Measurements from ENCODE around the gene PARVB.

The PARVB gene

GRCh38 chr22:44155115-44155514, 131.0 kb downstream of the PARVB start:
- Histone ChIP-seq H3K36me3 (ENCODE audit: insufficient read depth, low read length) (no peaks in the 10 kb centered on the region), H2AFZ (ENCODE audit: low read depth, low read length) (no peak overlapping the region), H3K4me3 (ENCODE audit: low read length) (no peak overlapping the region), H3K27me3 (ENCODE audit: insufficient read depth, low read length) (no peaks in the 10 kb centered on the region), H3K4me1 (ENCODE audit: insufficient read depth, low read length) (peaks cover 26% of the 10 kb centered on the region), H3K9me3 (ENCODE audit: low read length) (no peaks in the 10 kb centered on the region)

DNA sequence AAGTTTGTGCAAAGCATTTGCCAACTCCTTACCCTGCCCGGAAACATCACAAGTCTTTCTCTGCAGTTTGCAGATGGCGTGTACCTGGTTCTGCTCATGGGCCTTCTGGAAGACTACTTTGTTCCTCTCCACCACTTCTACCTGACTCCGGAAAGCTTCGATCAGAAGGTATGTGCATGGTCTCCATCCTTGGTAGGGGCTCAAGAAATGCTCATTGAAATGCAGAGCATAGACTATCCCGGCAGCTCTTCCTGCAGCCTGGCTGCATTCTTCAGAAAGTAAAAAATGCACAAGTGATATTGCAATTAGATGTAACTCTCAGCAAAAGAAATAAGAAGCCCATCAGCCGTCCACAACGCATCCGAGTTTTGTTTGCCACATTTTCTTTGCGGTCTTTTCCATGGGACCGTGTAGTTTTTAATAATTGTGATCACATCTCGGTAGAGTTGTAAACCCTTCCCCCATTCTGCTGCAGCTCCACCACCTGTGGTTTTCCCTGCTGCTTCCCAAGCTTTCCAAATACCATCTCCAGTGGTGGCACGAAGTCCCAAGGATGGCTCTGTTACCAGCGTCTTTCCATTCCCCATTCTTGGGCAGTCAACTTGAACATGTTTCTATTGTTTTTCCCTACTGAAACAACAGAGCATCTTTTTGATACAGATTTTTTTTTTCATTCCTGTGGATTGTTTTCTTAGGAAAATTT, 134.0 kb downstream of the PARVB start:
- no peak overlapping the region for H3K4me3 ChIP-seq (ENCODE audit: low read length)
- no peaks in the 10 kb centered on the region for H3K36me3 ChIP-seq (ENCODE audit: insufficient read depth, low read length)
- no peaks in the 10 kb centered on the region for H3K27me3 ChIP-seq (ENCODE audit: insufficient read depth, low read length)
- peaks cover 26% of the 10 kb centered on the region for H3K4me1 ChIP-seq (ENCODE audit: insufficient read depth, low read length)
- no peak overlapping the region for H2AFZ ChIP-seq (ENCODE audit: low read depth, low read length)
- H3K9me3 ChIP-seq (ENCODE audit: low read length), result no peaks in the 10 kb centered on the region

GRCh38 chr22:44158816-44159215, 134.7 kb downstream of the PARVB start:
- H3K9me3 ChIP-seq (ENCODE audit: low read length), result no peaks in the 10 kb centered on the region
- H2AFZ ChIP-seq (ENCODE audit: low read depth, low read length), result peak overlapping the region; percentile 23
- no peak overlapping the region for H3K4me3 ChIP-seq (ENCODE audit: low read length)
- no peaks in the 10 kb centered on the region for H3K27me3 ChIP-seq (ENCODE audit: insufficient read depth, low read length)
- no peaks in the 10 kb centered on the region for H3K36me3 ChIP-seq (ENCODE audit: insufficient read depth, low read length)
- peaks cover 24% of the 10 kb centered on the region for H3K4me1 ChIP-seq (ENCODE audit: insufficient read depth, low read length)

- no peaks in the 10 kb centered on the region for H3K36me3 ChIP-seq (ENCODE audit: insufficient read depth, low read length)
- peaks cover 21% of the 10 kb centered on the region for H3K4me1 ChIP-seq (ENCODE audit: insufficient read depth, low read length)
- H3K27me3 ChIP-seq (ENCODE audit: insufficient read depth, low read length), result no peaks in the 10 kb centered on the region
- H3K9me3 ChIP-seq (ENCODE audit: low read length), result no peaks in the 10 kb centered on the region
- H2AFZ ChIP-seq (ENCODE audit: low read depth, low read length), result peak overlapping the region; percentile 23
- no peak overlapping the region for H3K4me3 ChIP-seq (ENCODE audit: low read length)
Observed at GRCh38 chr22:44159221-44159620, 135.1 kb downstream of the PARVB start.

- Histone ChIP-seq H3K36me3 (ENCODE audit: insufficient read depth, low read length) (no peaks in the 10 kb centered on the region), H3K4me3 (ENCODE audit: low read length) (no peak overlapping the region), H3K27me3 (ENCODE audit: insufficient read depth, low read length) (no peaks in the 10 kb centered on the region), H3K4me1 (ENCODE audit: insufficient read depth, low read length) (peaks cover 21% of the 10 kb centered on the region), H2AFZ (ENCODE audit: low read depth, low read length) (no peak overlapping the region), H3K9me3 (ENCODE audit: low read length) (no peaks in the 10 kb centered on the region)
Observed at GRCh38 chr22:44159811-44160210, 135.7 kb downstream of the PARVB start.

GRCh38 chr22:44160421-44160820, 136.3 kb downstream of the PARVB start:
- H3K4me3 ChIP-seq (ENCODE audit: low read length), result no peak overlapping the region
- no peaks in the 10 kb centered on the region for H3K27me3 ChIP-seq (ENCODE audit: insufficient read depth, low read length)
- H3K9me3 ChIP-seq (ENCODE audit: low read length), result no peaks in the 10 kb centered on the region
- no peaks in the 10 kb centered on the region for H3K36me3 ChIP-seq (ENCODE audit: insufficient read depth, low read length)
- no peak overlapping the region for H2AFZ ChIP-seq (ENCODE audit: low read depth, low read length)
- H3K4me1 ChIP-seq (ENCODE audit: insufficient read depth, low read length), result peaks cover 21% of the 10 kb centered on the region

GRCh38 chr22:44161673-44162072, 137.6 kb downstream of the PARVB start:
- Histone ChIP-seq H3K4me1 (ENCODE audit: insufficient read depth, low read length) (peaks cover 21% of the 10 kb centered on the region), H3K27me3 (ENCODE audit: insufficient read depth, low read length) (no peaks in the 10 kb centered on the region), H3K4me3 (ENCODE audit: low read length) (no peak overlapping the region), H3K36me3 (ENCODE audit: insufficient read depth, low read length) (no peaks in the 10 kb centered on the region), H3K9me3 (ENCODE audit: low read length) (no peaks in the 10 kb centered on the region), H2AFZ (ENCODE audit: low read depth, low read length) (no peak overlapping the region)

DNA sequence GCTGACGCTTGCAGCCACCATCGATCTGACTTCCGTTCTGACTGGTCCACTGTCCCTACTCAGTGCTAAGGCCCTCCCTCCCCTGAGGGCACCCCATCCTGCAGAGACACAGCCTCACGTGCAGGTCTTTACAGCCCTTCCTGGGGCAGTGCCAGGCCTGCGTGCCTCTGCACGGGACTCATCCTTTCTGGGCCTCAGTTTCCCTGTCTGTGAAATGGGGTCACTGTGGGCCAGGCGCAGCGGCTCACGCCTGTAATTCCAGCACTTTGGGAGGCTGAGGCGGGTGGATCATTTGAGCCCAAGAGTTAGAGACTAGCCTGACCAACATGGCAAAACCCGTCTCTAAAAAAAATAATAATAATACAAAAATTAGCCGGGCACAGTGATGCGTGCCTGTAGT, 138.9 kb downstream of the PARVB start:
- peaks cover 18% of the 10 kb centered on the region for H3K4me1 ChIP-seq (ENCODE audit: insufficient read depth, low read length)
- no peak overlapping the region for H2AFZ ChIP-seq (ENCODE audit: low read depth, low read length)
- no peak overlapping the region for H3K4me3 ChIP-seq (ENCODE audit: low read length)
- no peaks in the 10 kb centered on the region for H3K36me3 ChIP-seq (ENCODE audit: insufficient read depth, low read length)
- H3K27me3 ChIP-seq (ENCODE audit: insufficient read depth, low read length), result no peaks in the 10 kb centered on the region
- no peaks in the 10 kb centered on the region for H3K9me3 ChIP-seq (ENCODE audit: low read length)

GRCh38 chr22:44163536-44163935, 139.4 kb downstream of the PARVB start:
- Histone ChIP-seq H2AFZ (ENCODE audit: low read depth, low read length) (no peak overlapping the region), H3K9me3 (ENCODE audit: low read length) (no peaks in the 10 kb centered on the region), H3K4me3 (ENCODE audit: low read length) (no peak overlapping the region), H3K27me3 (ENCODE audit: insufficient read depth, low read length) (no peaks in the 10 kb centered on the region), H3K36me3 (ENCODE audit: insufficient read depth, low read length) (no peaks in the 10 kb centered on the region), H3K4me1 (ENCODE audit: insufficient read depth, low read length) (peaks cover 12% of the 10 kb centered on the region)

DNA sequence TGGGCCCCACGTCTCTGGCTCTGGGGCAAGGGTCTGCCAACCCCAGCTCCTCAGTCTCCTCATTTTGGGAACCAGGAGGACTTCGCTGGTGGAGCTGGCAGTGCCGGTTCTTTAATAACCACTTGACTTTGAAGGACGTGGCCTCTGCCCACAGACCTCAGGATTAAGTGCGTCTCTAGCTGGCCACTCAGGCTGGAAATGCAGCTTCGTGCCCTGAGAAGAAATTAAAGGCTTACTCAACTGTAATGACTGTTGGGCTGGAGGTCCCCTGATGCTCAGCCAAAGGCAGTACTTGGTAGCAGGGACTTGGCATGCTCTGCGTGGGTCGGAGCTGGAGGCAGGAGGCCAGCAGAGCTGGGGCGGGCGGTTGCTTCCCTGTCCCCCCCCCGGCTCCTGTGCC, 139.9 kb downstream of the PARVB start:
- H3K9me3 ChIP-seq (ENCODE audit: low read length), result no peaks in the 10 kb centered on the region
- H3K4me1 ChIP-seq (ENCODE audit: insufficient read depth, low read length), result peaks cover 7% of the 10 kb centered on the region
- H2AFZ ChIP-seq (ENCODE audit: low read depth, low read length), result no peak overlapping the region
- no peaks in the 10 kb centered on the region for H3K27me3 ChIP-seq (ENCODE audit: insufficient read depth, low read length)
- no peaks in the 10 kb centered on the region for H3K36me3 ChIP-seq (ENCODE audit: insufficient read depth, low read length)
- no peak overlapping the region for H3K4me3 ChIP-seq (ENCODE audit: low read length)

DNA sequence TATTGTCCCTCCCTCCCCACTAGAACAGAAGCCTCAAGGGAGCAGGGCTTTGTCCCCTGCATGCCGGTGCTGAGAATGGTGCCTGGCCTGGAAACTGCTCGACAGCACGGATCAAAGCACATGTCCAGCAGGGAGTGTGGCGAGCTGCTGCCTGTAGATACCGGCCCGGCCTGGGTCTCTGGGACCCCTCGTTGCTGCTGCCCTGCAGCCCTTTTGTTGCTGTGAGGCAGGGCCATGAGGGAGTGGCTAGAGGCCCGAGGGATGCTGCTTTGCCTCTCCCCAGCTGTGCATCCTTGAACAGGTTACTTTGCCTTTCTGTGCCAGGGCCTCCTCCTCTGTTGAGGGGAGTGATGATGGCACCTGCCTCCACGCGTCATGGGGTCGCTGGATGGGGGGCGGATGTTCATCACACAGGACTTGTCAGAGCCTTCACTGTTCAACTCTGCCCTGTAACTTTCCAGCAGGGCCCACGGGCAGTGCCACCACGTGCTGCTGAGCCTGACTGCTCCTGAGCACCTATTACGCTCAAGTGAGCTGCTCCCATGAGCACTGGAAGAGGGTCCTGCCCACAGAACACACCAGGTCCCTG, 141.3 kb downstream of the PARVB start:
- Histone ChIP-seq H3K36me3 (ENCODE audit: insufficient read depth, low read length) (no peaks in the 10 kb centered on the region), H3K9me3 (ENCODE audit: low read length) (no peaks in the 10 kb centered on the region), H2AFZ (ENCODE audit: low read depth, low read length) (no peak overlapping the region)

DNA sequence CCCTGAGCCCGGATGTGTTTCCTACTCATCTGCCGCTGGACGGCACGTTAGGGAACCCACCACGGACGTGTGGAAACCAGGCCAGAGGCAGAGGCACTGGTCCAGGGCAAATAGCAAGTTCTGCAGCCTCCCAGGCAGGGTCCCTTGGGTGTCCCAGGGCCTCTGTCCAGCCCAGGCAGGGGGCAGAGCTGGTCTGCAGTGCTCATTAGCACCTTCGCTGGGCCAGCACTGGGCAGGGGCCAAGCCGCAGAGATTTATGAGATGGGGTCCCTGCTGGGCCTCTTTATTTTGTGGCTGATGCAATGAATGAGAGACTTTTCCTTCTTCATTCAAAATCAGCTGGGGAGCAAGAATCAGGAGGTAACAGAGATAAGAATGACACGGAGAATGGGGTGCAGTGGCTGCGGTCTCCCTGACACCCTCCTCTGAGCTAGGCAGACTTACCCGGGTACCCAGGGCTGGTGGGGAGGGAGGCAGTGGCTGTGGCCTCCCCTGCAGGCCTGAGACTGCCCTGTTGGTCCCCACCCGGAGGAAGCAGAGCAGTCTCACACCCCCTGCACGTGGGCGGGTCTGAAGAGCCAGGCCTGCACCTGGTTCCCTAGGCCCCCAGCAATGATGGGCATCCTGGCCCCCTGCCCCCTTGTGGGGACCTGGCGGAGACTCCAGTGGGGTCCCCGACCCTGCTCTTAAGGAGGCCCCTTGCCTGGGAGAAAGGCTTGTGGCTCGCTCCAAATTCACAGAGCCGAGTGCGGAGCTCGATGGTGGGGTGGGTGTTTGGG, 142.6 kb downstream of the PARVB start:
- no peak overlapping the region for H2AFZ ChIP-seq (ENCODE audit: low read depth, low read length)
- H3K27me3 ChIP-seq (ENCODE audit: insufficient read depth, low read length), result no peaks in the 10 kb centered on the region
- no peaks in the 10 kb centered on the region for H3K9me3 ChIP-seq (ENCODE audit: low read length)
- H3K4me1 ChIP-seq (ENCODE audit: insufficient read depth, low read length), result no peaks in the 10 kb centered on the region
- no peak overlapping the region for H3K4me3 ChIP-seq (ENCODE audit: low read length)
- H3K36me3 ChIP-seq (ENCODE audit: insufficient read depth, low read length), result no peaks in the 10 kb centered on the region

More for the DNA sequence above, 141.3 kb downstream of the PARVB start:
- Histone ChIP-seq H3K27me3 (ENCODE audit: insufficient read depth, low read length) (no peaks in the 10 kb centered on the region), H3K4me1 (ENCODE audit: insufficient read depth, low read length) (no peaks in the 10 kb centered on the region), H3K4me3 (ENCODE audit: low read length) (no peak overlapping the region)

DNA sequence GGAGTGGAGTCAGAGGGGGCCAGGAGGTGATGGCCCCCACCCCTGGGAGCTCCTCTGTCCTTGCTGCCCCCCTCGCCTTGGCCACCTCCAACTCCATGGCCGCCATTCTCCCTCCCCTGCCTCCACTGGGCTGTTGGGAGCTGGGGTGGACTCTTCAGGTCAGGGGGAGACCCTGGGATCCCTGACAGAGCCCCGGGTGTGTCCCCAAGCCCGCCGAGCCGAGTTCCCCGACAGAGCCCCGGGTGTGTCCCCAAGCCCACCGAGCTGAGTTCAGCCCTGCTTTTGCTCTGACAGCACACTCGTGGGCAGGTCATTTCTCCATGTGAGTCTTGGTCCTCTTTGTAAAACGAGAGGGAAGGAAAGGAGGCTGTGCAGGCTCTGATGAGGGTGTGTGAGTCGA, 143.4 kb downstream of the PARVB start:
- no peaks in the 10 kb centered on the region for H3K9me3 ChIP-seq (ENCODE audit: low read length)
- H3K27me3 ChIP-seq (ENCODE audit: insufficient read depth, low read length), result no peaks in the 10 kb centered on the region
- H3K4me3 ChIP-seq (ENCODE audit: low read length), result no peak overlapping the region
- peaks cover 3% of the 10 kb centered on the region for H3K4me1 ChIP-seq (ENCODE audit: insufficient read depth, low read length)
- no peaks in the 10 kb centered on the region for H3K36me3 ChIP-seq (ENCODE audit: insufficient read depth, low read length)
- H2AFZ ChIP-seq (ENCODE audit: low read depth, low read length), result no peak overlapping the region

All from neuron (in vitro differentiated cells).